ENCODE measurements around the gene MYO5B.

GRCh38 chr18:49798001-49798400 is 396.9 kb downstream of the MYO5B start:
- TF ChIP-seq, protein P1, sequence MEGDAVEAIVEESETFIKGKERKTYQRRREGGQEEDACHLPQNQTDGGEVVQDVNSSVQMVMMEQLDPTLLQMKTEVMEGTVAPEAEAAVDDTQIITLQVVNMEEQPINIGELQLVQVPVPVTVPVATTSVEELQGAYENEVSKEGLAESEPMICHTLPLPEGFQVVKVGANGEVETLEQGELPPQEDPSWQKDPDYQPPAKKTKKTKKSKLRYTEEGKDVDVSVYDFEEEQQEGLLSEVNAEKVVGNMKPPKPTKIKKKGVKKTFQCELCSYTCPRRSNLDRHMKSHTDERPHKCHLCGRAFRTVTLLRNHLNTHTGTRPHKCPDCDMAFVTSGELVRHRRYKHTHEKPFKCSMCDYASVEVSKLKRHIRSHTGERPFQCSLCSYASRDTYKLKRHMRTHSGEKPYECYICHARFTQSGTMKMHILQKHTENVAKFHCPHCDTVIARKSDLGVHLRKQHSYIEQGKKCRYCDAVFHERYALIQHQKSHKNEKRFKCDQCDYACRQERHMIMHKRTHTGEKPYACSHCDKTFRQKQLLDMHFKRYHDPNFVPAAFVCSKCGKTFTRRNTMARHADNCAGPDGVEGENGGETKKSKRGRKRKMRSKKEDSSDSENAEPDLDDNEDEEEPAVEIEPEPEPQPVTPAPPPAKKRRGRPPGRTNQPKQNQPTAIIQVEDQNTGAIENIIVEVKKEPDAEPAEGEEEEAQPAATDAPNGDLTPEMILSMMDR (IDR thresholded peaks at IDR 0.05) = no peak
- no peak for TF ChIP-seq POLR2A (IDR thresholded peaks at IDR 0.05)

Measured in esophagus squamous epithelium (tissue), 4 donors.